ENCODE data around the gene ETS1.
A peak's percentile ranks its signal among the peaks of the same experiment; 100 is the strongest.

Gene ETS1

GRCh38 chr11:128582496-128583366 is 4.6 kb downstream of the ETS1 start:
- ChIA-PET CTCF (interaction anchor here (0.6 to 1.2 kb wide), 4 partner anchors 13 to 1563 kb away, joined by 3 to 5 read pairs (median 4); no protein-coding TSS in a partner anchor), POLR2A (ENCODE audit: low non-redundant PET) (no interaction called here)
- H3K27ac ChIP-seq: peak overlapping the region; percentile 52
- TF ChIP-seq CTCF (conservative IDR thresholded peaks at IDR 0.05; ENCODE audit: low read depth): no peak
- peak; percentile 89 for DNase-seq (ENCODE audit: low spot score)

GRCh38 chr11:128581561-128582272 is 5.6 kb downstream of the ETS1 start:
- ChIA-PET POLR2A (ENCODE audit: low non-redundant PET) (no interaction called here), CTCF (interaction anchor here (0.6 kb wide), 1 partner anchor 101 kb away, joined by 4 read pairs; no protein-coding TSS in a partner anchor)
- no peak overlapping the region for H3K27ac ChIP-seq
- DNase-seq (ENCODE audit: low spot score): no peak
- no peak for TF ChIP-seq CTCF (conservative IDR thresholded peaks at IDR 0.05; ENCODE audit: low read depth)

GRCh38 chr11:128580612-128581011 is 6.7 kb downstream of the ETS1 start:
- DNase-seq (ENCODE audit: low spot score): no peak
- ChIA-PET POLR2A (ENCODE audit: low non-redundant PET) (no interaction called here), CTCF (interaction anchor here (0.9 kb wide), 1 partner anchor 11 kb away, joined by 3 read pairs; no protein-coding TSS in a partner anchor)
- TF ChIP-seq CTCF (conservative IDR thresholded peaks at IDR 0.05; ENCODE audit: low read depth): no peak
- H3K27ac ChIP-seq: no peak overlapping the region

GRCh38 chr11:128579798-128580504 is 7.4 kb downstream of the ETS1 start:
- DNase-seq (ENCODE audit: low spot score): peak; percentile 12
- no peak overlapping the region for H3K27ac ChIP-seq
- no peak for TF ChIP-seq CTCF (conservative IDR thresholded peaks at IDR 0.05; ENCODE audit: low read depth)
- ChIA-PET CTCF (interaction anchor here (0.7 to 0.9 kb wide), 2 partner anchors 11 to 48 kb away, joined by 3 to 5 read pairs; no protein-coding TSS in a partner anchor), POLR2A (ENCODE audit: low non-redundant PET) (no interaction called here)

GRCh38 chr11:128576555-128576954 is 10.8 kb downstream of the ETS1 start:
- ChIA-PET POLR2A (ENCODE audit: low non-redundant PET) (no interaction called here), CTCF (interaction anchor here (0.6 kb wide), 2 partner anchors 65 to 545 kb away, joined by 3 read pairs; no protein-coding TSS in a partner anchor)
- no peak overlapping the region for H3K27ac ChIP-seq
- no peak for TF ChIP-seq CTCF (conservative IDR thresholded peaks at IDR 0.05; ENCODE audit: low read depth)
- DNase-seq (ENCODE audit: low spot score): no peak

GRCh38 chr11:128575961-128576350 is 11.4 kb downstream of the ETS1 start:
- H3K27ac ChIP-seq: no peak overlapping the region
- CTCF ChIA-PET: no interaction called here
- no peak for TF ChIP-seq CTCF (conservative IDR thresholded peaks at IDR 0.05; ENCODE audit: low read depth)
- no peak for DNase-seq (ENCODE audit: low spot score)
- POLR2A ChIA-PET (ENCODE audit: low non-redundant PET): interaction anchor here (0.6 kb wide), 1 partner anchor 108 kb away, joined by 3 read pairs; no protein-coding TSS in a partner anchor
